ENCODE data around the gene CARM1. TPM values are rescaled to one million over a fixed set of nuclear protein-coding genes. Genes with fewer than 3 reads are reported as not detected.

The CARM1 gene
- total and polyA plus RNA-seq, 2 of the 13 experiments (the other 11 are each of a cell fraction or from before 2014, with no cell fraction given): 27.6 to 55.8 TPM

- TF ChIP-seq ZNF142 (CRISPR knock-in tag; IDR thresholded peaks at IDR 0.05) (0 out of 2 replicates have a peak, but pooled peaks have one; percentile 14), ZFP36L1 (CRISPR knock-in tag; IDR thresholded peaks at IDR 0.05) (no peak), ZNF709 (CRISPR knock-in tag; IDR thresholded peaks at IDR 0.05) (no peak), ZBTB4 (CRISPR knock-in tag; IDR thresholded peaks at IDR 0.05; ENCODE audit: borderline replicate concordance) (no peak), PHF5A (CRISPR knock-in tag; IDR thresholded peaks at IDR 0.05; ENCODE audit: low read depth, unreplicated experiment) (no peak), DBP (CRISPR knock-in tag; IDR thresholded peaks at IDR 0.05; ENCODE audit: not compliant biosample characterization) (peak; percentile 16), ZNF850 (CRISPR knock-in tag; conservative IDR thresholded peaks at IDR 0.05) (no peak), ZNF138 (CRISPR knock-in tag; IDR thresholded peaks at IDR 0.05; ENCODE audit: low read depth) (no peak), U2AF1 (optimal IDR thresholded peaks at IDR 0.05; ENCODE audit: low read depth, low read length) (no peak), HNRNPK (IDR thresholded peaks at IDR 0.05; ENCODE audit: low read depth, low read length, poor library complexity, severe bottlenecking) (no peak), STAG1 (CRISPR knock-in tag; IDR thresholded peaks at IDR 0.05) (no peak), ETV6 (CRISPR knock-in tag; conservative IDR thresholded peaks at IDR 0.05) (no peak), PRDM10 (CRISPR knock-in tag; IDR thresholded peaks at IDR 0.05; ENCODE audit: low read depth) (no peak), ZNF256 (CRISPR knock-in tag; conservative IDR thresholded peaks at IDR 0.05) (no peak), MXI1 (IDR thresholded peaks at IDR 0.05; ENCODE audit: borderline replicate concordance, low read depth, low read length) (no peak), ARNTL (CRISPR knock-in tag; IDR thresholded peaks at IDR 0.05) (no peak), ZFP1 (CRISPR knock-in tag; IDR thresholded peaks at IDR 0.05) (no peak)
Observed at GRCh38 chr19:10929402-10929794, 58.0 kb downstream of the CARM1 start (continued).
